Fibroblast of the aortic adventitia (primary cell): ENCODE data around the gene MRPL36. TPM values are rescaled to one million over a fixed set of nuclear protein-coding genes. Genes with fewer than 3 reads are reported as not detected.

Experiments used
- DNase-seq: peaks from one replicate; pipeline ENCODE4 v3.0.0-alpha.2; 2010; ENCODE audit warnings: low read depth
- H3K4me3 ChIP-seq: 2 replicates; pipeline ENCODE4 v1.5.1; 2011; ENCODE audit warnings: low read depth, mild to moderate bottlenecking, control low read depth, low read length, moderate library complexity
- CTCF ChIP-seq: IDR thresholded peaks from 2 replicates; pipeline ENCODE4 v1.5.1; 2011; ENCODE audit warnings: mild to moderate bottlenecking, low read length, control low read depth, inconsistent platforms; ENCODE audit not compliant: insufficient read depth
- total RNA-seq: library from RNA; depleted of rRNA; stranded (reverse); fragments of >200 nt; gene quantifications from 2 replicates; pipeline ENCODE4 v1.2.3, GENCODE V29; 2012; ENCODE audit warnings: low replicate concordance

The MRPL36 gene
- total RNA-seq, 1 donor, result 47.9 TPM

DNA sequence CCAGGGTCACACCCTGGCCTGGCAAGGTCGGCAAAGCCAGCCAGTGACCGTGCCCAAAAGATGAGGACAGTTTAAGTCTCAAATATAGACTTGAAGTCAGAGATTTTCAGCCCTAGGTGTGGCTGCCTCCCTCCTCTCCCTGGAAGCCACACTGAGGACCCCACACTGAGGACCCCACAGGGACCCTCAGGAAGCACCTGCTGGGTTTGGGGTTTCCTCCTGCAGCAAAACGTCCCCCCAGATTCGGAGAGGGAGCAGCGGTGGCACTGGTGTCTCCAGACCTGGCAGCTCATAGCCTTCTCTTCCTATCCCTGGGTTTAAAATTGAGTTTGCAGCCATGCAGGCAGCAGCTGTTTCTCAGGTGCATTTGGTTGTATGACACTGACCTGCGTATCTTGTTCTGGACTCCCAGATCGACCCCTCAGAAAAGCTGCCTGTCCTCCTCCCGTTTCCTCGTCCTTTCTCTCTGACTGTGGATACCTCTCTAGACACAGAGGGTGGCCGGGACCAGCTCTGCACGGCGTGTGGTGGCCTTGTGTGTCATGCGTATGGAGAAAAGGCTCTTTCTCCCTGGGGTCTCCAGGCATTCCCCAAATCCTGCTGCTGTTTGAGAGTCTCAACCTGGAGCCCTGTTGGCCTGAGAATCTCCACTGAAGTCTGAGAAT lies 36.6 kb downstream of the MRPL36 start:
- TF ChIP-seq CTCF, result no peak
- H3K4me3 ChIP-seq, result no peak overlapping the region
- no peak for DNase-seq

DNA sequence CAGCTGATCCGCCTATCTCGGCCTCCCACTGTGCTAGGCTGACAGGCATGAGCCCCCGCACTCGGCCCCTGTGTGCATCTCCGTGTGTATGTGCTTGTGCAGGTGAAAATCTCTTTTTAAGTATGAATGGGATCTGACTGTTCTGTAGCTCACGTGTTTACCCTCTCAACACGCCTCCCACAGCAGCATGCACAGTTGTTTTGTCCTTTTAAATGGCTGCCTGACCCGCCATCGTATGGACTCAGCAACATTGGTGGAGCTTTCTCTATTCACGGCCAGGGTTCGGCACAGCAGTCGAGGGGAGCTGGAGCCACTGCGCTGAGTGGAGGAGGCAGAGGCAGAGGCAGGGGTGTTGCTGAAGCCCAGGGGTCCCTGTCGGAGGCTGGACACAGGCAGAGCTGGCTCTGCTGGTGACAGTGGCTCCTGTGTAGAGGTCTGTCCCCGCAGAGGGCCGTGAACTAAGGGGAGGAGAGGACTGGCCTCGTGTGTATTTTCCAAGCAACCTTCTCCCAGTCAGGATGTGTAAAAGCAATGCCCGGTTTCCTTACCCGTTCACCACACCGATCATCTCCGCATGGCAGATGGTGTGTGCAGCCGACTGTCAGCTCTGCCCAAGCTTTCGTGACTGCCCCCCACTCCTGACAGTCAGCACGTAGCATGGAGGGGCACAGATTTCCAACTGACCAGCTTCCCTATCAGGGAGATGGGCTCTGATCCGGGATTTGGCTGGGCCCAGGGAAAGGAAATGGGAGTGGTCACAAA lies 37.3 kb downstream of the MRPL36 start:
- TF ChIP-seq CTCF, result no peak
- DNase-seq, result no peak
- no peak overlapping the region for H3K4me3 ChIP-seq

- H3K4me3 ChIP-seq, result no peak overlapping the region
- no peak for TF ChIP-seq CTCF
- no peak for DNase-seq
Measured at GRCh38 chr5:1761453-1761755, 38.2 kb downstream of the MRPL36 start.

GRCh38 chr5:1760656-1761452 lies 38.8 kb downstream of the MRPL36 start:
- no peak for DNase-seq
- no peak overlapping the region for H3K4me3 ChIP-seq
- TF ChIP-seq CTCF, result no peak

DNA sequence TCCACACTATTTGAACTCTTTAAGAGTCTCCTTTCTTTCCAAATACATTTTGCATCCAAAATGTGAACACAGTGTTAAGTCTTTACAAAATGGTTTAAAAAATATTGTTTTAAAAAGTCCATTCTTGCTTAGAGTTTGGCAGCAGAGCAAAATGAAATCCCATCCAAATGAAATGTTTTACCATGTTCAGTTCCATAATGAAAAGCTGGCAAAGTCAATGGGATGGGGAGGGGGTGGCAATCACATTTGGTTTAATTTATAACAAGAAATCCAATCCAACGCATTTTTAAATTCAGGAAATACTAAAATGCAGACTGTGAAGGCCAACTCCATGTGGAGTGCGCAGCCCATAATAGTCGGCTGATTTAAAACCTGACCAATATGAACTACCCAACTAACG lies 39.4 kb downstream of the MRPL36 start:
- no peak for DNase-seq
- H3K4me3 ChIP-seq, result no peak overlapping the region
- TF ChIP-seq CTCF, result no peak

- no peak overlapping the region for H3K4me3 ChIP-seq
- no peak for TF ChIP-seq CTCF
- no peak for DNase-seq
Measured at GRCh38 chr5:1759378-1759970, 40.2 kb downstream of the MRPL36 start.
